Gastroesophageal sphincter (tissue), 3 donors: ENCODE measurements around the gene GOSR2.

Source experiments
- POLR2A ChIP-seq, 2 donors: fragments of 450-650 bp; IDR thresholded peaks; one replicate each; pipeline ENCODE4 v1.6.1; 2017; ENCODE audit warnings: antibody characterized with exemption in 2 of 2, mild to moderate bottlenecking in 2 of 2, moderate library complexity in 1 of 2
- POLR2AphosphoS5 ChIP-seq: sonication (generic); formaldehyde crosslinking; IDR thresholded peaks from one replicate; pipeline ENCODE4 v1.6.1; 2017; ENCODE audit warnings: antibody characterized with exemption
- TF ChIP-seq, protein P1 (sequence below), 4 experiments: fragments of 200-600 bp in 2 of 4; fragments of 450-650 bp in 2 of 4; sonication (generic) in 1 of 4; IDR thresholded peaks; one replicate each; pipeline ENCODE4 v1.5.1; 2017 to 2019; ENCODE audit warnings: antibody characterized with exemption in 4 of 4, mild to moderate bottlenecking in 2 of 4, moderate library complexity in 2 of 4

GRCh38 chr17:46873941-46874645 lies 48.9 kb upstream of the GOSR2 start:
- TF ChIP-seq, protein P1, sequence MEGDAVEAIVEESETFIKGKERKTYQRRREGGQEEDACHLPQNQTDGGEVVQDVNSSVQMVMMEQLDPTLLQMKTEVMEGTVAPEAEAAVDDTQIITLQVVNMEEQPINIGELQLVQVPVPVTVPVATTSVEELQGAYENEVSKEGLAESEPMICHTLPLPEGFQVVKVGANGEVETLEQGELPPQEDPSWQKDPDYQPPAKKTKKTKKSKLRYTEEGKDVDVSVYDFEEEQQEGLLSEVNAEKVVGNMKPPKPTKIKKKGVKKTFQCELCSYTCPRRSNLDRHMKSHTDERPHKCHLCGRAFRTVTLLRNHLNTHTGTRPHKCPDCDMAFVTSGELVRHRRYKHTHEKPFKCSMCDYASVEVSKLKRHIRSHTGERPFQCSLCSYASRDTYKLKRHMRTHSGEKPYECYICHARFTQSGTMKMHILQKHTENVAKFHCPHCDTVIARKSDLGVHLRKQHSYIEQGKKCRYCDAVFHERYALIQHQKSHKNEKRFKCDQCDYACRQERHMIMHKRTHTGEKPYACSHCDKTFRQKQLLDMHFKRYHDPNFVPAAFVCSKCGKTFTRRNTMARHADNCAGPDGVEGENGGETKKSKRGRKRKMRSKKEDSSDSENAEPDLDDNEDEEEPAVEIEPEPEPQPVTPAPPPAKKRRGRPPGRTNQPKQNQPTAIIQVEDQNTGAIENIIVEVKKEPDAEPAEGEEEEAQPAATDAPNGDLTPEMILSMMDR (IDR thresholded peaks at IDR 0.05) = no peak
- TF ChIP-seq POLR2AphosphoS5 = no peak
- no peak for TF ChIP-seq POLR2A (IDR thresholded peaks at IDR 0.05)
